ENCODE measurements around the gene LY6G5B.

Gene LY6G5B, protein sequence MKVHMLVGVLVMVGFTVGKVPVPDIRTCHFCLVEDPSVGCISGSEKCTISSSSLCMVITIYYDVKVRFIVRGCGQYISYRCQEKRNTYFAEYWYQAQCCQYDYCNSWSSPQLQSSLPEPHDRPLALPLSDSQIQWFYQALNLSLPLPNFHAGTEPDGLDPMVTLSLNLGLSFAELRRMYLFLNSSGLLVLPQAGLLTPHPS
- 3.7 to 5.9 (median 4.2) reads per million in 4 experiments for total RNA-seq

DNA sequence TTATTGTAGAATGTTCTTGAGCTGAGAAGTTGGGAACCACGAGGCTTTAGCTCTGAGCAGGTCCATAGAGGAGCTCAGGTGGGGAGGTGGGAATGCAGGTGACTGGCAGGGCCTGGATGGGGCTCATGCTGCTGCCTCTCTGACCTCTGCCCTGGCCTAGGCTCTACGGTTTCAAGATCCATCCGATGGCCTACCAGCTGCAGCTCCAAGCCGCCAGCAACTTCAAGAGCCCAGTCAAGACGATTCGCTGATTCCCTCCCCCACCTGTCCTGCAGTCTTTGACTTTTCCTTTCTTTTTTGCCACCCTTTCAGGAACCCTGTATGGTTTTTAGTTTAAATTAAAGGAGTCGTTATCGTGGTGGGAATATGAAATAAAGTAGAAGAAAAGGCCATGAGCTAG lies at the start of gene LY6G5B:
LY6G5B (plus strand) TSS at position 301 of the 400 bp plus-strand sequence. CDS start 975 bp downstream, outside the sequence.
- no peak for DNase-seq

DNA sequence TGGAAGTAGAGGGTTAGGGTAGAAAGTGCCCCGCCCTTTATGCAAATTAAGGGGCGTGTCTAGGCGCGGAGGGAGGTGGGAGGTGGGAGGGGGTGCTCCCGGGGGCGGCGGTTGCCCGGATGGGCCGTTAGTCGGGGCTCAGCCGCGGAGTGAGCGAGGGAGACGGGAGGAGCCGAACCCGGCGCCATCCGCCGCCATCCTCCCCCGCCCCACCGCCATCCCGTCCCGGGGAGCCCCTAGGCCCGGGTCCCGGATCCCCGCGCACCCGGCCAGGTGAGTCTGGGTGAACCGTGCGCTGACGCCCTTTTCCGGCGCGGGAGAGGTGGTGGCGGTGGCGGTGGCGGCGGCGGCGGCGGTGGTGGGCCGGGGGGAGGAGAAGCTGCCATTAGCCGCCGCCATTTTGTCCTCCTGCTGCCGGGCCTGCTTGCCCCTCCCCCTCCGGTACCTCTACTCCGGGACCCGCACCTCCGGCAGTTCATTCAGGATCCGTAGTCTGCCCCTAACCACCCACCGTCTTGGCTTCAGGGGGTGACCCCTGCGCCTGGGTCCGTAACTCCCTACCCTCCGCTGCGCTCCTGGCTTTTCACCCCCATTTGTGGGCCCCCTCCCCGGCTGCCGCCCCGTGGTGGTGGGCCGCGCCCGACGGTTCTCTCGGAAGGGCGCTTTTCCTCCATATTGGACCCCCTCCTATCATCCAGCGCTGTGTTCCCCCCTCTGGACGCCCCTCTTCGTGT lies 49.0 kb upstream of the LY6G5B start, which contains the start of gene PRRC2A:
PRRC2A (plus strand) TSS at position 130 of the 734 bp plus-strand sequence. CDS start 2,075 bp downstream, outside the sequence.
- DNase-seq, result peak; percentile 78

DNA sequence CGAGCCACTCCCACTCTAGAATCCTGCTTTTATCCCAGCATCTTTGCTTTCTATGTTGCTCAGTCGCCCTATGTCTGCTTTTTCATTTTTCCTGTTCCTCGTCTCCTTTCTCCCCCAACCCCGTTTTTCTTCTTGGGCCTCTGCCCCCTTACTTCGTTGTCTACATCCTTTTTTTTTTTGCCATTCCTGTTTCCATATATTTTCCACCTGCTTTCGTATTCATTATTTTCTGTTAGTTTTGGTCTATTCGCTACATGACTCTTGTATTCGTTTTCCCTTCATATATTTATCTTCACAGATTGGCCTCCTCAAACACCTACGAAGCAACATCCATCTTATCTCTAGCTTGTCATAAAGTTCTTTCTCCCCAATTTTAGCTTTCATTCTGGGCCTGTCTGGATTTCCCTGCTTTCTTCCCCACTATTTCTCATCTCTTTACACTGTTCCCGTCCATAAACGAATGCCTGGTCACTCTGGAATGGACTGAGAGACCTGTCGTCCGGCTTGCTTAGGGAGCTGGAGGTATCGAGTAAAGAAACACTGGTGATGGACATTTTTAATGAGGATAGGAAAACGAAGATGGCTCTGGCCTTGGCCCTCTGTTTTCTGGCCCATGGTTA lies 48.3 kb upstream of the LY6G5B start:
- no peak for DNase-seq

DNA sequence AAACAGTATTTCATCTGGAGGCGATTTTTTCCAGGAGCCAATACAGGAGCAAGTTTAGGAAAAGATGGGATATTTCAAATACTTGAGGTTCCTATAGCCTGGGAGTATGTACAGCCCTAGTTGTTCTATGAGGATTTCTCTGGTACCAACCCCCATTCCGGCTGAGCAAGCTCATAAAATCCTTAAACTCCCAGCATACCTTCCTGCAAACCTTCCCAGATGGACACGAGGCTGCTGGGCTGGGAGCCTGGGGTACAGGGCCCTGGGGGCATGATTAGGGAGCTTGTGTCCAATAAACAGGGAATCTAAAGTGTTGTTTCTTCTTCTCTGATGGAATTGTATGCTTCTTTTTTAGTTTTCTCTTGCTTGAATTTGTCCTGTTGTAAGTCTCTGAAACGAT lies 47.8 kb upstream of the LY6G5B start:
- no peak for DNase-seq

DNA sequence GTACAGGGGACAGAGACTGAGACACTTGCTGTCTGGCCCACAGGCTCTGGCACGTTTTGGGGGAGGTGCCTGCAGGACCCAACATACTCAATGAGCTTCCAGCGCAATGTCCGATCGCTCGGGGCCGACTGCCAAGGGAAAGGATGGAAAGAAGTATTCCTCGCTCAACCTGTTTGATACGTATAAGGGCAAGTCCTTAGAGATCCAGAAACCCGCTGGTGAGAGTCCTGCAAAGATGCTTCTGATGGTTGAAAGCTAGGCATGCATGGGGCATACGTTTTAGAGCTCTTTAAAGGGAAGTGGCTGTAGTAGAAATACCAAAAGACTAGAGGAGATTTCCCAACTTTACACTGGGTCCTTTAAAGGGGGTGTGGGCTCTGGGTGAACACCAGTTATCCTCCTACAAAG lies 47.1 kb upstream of the LY6G5B start:
- DNase-seq, result peak; percentile 4

DNA sequence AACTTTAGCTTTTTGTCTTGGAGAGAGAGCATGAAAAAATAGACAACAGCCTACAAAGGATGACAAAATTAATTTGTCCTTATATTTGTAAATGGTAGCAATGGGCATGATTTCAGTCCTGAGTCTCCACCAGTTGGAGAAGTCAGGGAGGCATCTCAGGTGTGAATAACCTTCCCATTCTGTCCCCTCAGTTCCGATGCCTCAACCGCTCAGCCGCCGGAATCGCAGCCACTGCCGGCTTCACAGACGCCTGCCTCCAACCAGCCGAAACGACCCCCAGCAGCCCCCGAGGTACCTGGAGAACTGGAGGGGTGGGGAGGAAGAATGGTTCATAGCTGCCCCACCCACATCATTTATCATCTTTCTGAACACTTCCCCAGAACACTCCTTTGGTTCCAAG lies 45.7 kb upstream of the LY6G5B start:
- no peak for DNase-seq

DNA sequence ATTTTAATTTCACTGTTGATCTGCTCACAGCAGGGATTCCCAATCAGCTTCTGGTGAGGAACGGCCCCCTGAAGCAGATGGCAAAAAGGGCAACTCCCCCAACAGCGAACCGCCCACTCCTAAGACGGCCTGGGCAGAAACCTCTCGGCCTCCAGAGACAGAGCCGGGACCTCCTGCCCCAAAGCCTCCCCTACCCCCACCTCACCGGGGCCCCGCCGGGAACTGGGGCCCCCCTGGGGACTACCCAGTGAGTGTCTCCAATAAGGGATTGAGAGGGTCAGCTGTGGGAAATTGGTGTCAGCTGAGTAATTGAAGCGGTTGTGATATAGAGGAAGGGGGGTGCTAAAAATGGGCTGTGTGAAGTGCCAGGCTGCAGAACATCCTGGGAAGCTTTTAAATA lies 42.8 kb upstream of the LY6G5B start:
- no peak for DNase-seq

DNA sequence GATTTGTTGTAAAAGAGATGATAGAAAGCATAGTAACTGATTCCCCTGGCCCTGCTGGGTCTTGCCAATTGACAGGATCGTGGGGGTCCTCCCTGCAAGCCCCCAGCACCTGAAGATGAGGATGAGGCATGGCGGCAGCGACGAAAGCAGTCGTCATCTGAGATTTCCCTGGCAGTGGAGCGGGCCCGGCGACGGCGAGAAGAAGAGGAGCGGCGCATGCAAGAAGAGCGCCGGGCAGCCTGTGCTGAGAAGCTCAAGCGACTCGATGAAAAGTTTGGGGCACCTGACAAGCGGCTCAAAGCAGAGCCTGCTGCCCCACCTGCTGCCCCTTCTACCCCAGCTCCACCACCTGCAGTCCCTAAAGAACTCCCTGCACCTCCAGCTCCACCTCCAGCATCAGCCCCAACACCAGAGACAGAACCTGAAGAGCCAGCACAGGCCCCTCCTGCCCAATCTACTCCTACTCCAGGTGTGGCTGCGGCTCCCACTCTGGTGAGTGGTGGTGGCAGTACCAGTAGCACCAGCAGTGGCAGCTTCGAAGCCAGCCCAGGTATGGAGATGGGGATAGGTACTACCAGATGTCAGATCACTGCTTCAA lies 42.0 kb upstream of the LY6G5B start:
- DNase-seq, result no peak

DNA sequence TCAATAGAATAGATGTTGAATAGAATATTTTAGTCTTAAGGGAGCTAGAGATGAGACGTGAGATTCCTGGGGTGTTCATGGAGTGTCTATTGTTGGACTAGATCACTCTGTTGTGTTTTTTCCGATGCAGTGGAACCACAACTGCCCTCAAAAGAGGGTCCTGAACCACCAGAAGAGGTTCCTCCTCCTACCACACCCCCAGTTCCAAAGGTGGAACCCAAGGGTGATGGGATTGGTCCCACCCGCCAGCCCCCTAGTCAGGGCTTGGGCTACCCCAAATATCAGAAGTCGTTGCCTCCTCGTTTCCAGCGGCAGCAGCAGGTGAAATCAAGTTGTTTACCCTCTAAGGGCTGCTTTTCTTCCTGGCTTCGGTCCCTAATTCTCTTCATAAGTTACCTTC lies 40.8 kb upstream of the LY6G5B start:
- DNase-seq, result no peak

DNA sequence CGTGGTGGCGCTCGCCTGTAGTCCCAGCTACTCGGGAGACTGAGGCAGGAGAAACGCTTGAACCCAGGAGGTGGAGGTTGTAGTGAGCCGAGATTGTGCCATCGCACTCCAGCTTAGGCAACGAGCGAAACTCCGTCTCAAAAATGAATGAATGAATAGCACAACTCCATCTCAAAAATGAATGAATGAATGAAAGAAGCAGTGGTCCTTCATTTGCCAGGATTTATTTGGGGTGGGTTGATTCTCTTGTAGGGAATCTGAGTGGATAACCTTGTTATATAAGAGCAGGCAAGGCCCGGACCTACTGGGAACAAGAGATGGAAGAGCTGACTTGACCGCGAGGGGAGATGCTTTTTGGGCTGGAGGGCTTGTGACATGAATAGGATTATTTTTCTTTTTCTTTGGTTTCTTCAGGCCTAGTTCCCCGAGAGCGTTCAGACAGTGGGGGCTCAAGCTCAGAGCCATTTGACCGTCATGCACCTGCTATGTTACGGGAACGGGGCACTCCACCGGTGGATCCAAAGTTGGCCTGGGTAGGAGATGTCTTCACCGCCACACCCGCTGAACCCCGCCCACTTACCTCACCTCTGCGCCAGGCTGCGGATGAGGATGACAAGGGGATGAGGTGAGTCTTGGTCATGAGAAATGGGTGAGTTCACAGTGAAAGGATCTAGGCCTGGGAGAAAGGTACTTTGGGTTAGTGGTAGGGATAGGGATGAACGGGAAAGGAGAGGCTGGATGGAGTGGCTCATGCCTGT lies 39.4 kb upstream of the LY6G5B start:
- no peak for DNase-seq

DNA sequence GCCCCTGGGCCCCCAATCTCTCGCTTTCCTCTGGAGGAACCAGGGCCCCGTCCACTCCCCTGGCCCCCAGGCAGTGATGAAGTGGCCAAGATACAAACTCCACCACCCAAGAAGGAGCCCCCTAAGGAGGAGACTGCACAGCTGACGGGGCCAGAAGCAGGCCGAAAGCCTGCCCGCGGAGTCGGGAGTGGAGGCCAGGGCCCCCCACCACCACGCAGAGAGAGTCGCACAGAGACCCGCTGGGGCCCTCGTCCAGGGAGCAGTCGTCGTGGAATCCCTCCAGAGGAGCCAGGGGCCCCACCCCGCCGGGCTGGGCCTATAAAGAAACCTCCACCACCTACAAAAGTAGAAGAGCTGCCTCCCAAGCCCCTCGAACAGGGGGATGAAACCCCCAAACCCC lies 38.6 kb upstream of the LY6G5B start:
- no peak for DNase-seq

DNA sequence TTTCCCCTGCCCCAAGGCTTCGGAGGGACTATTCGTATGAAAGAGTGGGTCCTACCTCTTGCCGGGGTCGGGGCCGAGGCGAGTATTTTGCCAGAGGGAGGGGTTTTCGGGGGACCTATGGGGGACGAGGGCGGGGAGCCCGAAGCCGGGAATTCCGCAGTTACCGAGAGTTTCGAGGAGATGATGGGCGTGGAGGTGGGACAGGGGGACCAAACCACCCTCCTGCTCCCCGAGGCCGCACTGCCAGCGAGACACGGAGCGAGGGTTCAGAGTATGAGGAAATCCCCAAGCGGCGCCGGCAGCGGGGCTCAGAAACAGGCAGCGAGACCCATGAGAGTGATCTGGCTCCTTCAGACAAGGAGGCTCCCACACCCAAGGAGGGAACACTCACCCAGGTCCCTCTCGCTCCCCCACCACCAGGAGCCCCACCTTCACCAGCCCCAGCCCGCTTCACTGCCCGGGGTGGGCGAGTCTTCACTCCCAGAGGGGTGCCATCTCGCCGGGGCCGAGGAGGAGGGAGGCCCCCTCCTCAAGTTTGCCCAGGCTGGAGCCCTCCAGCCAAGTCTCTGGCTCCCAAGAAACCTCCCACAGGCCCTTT lies 38.0 kb upstream of the LY6G5B start:
- no peak for DNase-seq

DNA sequence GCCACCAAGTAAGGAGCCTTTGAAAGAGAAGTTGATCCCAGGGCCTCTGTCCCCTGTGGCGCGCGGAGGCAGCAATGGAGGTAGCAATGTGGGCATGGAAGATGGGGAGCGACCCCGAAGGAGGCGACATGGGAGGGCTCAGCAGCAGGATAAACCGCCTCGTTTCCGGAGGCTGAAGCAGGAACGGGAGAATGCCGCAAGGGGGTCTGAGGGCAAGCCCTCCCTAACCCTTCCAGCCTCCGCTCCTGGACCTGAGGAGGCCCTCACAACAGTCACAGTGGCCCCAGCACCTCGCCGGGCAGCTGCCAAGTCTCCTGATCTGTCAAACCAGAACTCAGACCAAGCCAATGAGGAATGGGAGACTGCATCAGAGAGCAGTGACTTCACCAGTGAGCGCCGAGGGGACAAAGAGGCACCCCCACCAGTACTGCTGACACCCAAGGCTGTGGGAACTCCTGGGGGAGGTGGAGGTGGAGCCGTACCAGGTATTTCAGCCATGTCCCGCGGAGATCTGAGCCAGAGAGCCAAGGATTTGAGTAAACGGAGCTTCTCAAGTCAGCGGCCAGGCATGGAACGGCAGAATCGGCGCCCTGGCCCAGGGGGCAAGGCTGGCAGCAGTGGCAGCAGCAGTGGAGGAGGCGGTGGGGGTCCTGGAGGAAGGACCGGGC lies 37.4 kb upstream of the LY6G5B start:
- no peak for DNase-seq

DNA sequence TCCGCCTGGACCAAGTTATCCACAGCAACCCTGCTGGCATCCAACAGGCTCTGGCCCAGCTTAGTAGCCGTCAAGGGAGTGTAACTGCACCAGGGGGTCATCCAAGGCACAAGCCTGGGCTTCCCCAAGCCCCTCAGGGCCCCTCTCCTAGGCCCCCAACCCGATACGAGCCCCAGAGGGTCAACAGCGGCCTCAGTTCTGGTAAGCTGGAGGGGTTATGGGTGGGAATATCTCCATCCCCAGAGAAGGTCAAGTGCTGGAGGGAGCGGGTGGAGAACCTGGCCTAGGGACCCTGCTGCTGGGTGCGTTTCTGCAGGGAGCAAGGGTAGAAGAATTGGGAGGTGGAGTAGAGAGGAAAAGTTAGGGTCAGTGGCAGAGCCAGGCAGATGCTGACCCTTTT lies 36.3 kb upstream of the LY6G5B start:
- DNase-seq, result no peak

DNA sequence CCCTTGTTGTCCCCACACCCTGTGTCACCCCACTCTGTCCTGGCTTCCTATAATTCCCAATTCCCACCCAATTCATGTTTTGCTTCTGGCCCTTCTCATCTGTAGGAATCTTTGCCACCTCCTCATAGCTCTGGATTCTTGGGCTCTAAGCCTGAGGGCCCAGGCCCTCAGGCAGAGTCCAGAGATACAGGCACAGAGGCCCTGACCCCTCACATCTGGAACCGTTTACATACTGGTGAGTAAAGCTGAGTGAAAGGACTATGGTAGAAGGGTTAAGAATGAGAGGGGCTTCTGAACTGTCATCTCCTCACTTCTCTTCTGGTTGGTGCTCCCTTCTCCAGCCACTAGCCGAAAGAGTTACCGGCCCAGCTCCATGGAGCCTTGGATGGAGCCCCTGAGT lies 35.6 kb upstream of the LY6G5B start:
- DNase-seq, result no peak

DNA sequence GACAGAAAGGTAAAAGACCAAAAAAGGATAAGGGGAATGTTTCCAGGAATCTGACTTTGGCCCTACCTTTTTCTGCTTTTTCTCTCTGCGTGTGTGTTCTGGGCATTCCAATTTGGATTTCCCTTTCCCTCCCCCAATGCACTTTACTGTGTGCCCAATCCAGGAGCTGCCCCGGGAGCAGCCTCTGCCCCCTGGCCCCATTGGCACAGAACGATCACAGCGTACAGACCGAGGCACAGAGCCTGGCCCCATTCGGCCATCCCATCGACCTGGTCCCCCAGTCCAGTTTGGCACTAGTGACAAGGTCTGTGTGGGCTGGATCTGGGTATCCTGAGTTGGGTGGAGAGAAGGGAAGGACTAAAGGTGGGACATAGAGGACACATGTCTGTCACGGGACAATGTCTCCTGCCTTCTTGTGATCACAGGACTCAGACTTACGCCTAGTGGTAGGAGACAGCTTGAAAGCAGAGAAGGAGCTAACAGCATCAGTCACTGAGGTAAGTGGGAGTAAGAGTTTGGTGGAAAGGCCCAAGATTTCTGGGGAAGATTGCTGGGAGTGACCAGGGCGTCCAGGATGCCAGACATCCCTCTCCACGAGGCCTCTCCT lies 34.7 kb upstream of the LY6G5B start:
- no peak for DNase-seq

DNA sequence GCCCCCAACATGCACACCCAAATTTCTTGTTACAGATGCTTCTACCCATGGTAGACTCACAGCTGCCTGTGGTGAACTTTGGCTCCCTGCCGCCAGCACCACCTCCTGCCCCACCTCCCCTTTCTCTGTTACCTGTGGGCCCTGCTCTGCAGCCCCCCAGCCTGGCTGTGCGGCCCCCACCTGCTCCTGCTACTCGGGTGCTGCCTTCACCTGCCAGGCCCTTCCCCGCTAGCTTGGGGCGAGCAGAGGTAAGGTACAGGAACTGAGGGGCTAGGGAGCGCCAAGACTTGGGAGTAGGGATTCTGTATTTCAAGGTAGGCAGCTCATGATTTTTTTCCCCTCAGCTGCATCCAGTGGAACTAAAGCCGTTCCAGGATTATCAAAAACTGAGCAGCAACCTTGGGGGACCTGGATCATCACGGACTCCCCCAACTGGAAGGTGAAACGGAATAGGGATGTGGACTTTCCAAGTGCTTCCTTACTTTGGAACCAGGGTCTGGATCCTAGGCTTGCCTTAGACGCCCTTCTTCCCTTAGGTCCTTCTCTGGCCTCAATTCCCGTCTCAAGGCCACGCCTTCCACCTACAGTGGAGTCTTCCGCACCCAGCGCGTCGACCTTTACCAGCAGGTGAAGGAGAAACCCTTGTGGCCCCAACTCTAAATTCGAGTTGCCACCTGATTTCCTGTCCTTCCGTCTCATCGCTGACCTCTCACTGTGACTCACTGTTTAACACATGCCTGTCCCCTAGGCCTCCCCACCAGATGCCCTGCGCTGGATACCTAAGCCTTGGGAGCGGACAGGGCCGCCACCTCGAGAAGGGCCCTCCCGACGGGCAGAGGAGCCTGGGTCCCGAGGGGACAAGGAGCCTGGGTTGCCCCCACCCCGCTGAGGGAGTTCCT lies 32.8 kb upstream of the LY6G5B start:
- no peak for DNase-seq

DNA sequence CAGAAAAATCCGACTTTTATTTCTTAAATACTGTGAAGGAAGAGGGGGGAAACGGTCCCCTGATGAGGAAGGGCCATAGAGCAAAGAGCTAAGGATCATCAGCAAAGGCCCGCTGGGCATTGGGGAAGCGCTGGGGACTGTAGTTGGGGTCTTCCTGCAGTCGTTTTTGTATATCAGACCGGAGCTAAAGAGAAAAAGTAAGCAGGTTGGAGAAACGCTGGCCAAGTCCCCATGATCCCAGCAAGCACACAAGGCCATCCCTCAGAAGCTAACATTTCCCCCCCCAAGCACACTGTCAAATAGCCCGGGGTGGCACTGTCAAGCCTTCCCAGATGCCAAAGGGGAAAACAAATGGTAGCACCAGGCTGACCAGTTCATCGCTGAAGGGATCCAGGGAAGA lies 30.7 kb upstream of the LY6G5B start:
- no peak for DNase-seq

DNA sequence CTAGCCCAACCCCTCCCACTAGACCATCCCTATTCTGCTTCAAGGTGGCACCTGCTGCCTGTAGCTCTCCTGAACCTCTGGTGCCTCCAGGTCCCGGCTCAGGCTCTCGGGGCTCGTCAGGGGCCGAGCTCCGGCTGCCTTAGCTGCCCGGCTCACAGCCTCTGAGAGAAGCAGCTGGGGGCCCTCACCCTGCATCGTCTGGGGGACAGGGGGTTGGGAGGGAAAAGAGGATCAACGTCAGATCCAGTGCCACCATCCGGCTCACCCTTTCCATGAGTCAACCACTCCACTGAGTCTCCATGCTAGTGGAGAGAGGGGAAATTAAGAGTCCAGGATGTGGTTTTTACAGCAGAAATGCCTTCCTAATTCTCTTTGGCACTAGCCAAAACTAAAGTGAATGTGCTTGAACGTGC lies 30.3 kb upstream of the LY6G5B start:
- no peak for DNase-seq

DNA sequence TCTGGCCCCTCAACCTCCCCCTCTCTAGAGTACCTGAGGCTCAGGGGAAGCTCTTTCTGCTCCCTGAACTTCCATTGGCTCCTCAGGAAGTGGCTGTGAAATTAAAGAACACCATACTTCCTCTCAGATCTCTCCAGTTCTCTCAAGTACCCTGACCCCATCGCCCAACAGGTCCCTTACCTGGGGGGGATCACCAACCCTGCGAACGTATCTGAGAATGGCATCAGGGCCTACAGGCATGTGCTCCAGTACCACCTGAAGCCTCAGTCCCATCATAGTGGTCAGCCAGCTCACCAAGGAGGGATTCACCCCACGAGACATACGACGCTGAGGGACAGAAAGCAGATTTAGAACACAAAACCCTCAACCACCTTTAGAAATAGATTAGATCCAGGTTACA lies 29.2 kb upstream of the LY6G5B start:
- DNase-seq, result no peak
